ENCODE results near the gene LRG1. TPM values are rescaled to one million over a fixed set of nuclear protein-coding genes. Genes with fewer than 3 reads are reported as not detected.

Gene LRG1
- total and polyA plus RNA-seq, 2 of the 13 experiments (the other 11 are each of a cell fraction or from before 2014, with no cell fraction given), result 12.0 to 39.3 TPM

DNA sequence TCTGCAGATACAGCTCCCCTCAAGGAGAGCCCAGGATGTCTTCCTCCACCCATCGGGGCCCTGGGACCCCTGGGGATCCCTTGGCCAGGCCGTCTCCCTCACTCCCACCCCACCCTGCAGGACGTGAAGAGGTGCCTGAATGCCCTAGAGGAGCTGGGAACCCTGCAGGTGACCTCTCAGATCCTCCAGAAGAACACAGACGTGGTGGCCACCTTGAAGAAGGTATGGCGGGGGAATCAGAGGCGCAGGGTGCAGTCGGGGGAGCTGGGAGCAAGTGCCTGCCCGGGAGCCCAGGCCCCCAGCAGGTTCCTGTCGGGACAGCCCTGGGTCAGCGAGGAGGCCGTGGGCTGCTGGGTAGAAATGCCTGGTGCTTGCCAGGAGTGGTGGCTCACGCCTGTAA is 41.1 kb downstream of the LRG1 start:
- no peaks in the 10 kb centered on the region for H4K20me1 ChIP-seq (ENCODE audit: insufficient read depth, low read length)
- H2AFZ ChIP-seq (ENCODE audit: low read length), result no peak overlapping the region
- WGBS (ENCODE audit: low lambda C conversion rate), result 89% methylated on average over 12 of the region's 12 CpGs
- POLR2A ChIA-PET, result interaction anchor here (1.4 kb wide), 1 partner anchor 20 kb away, joined by 3 read pairs; the partner anchor contains the start of gene PLIN4
- no peaks in the 10 kb centered on the region for H3K4me1 ChIP-seq (ENCODE audit: insufficient read depth, low read length)
- no peak overlapping the region for H3K4me3 ChIP-seq (replicated peaks in 1 of 3; ENCODE audit: insufficient read depth in 1 of 3, low read depth in 2 of 3, low read length in 3 of 3)
- FAIRE-seq (no peak), ATAC-seq (no peak), DNase-seq (ENCODE audit: low spot score) (no peak)
- no peak overlapping the region for H3K4me2 ChIP-seq (ENCODE audit: low read depth, low read length)
- H3K27ac ChIP-seq (ENCODE audit: extremely low read length, insufficient read depth, low read length), result no peak overlapping the region
- CTCF ChIA-PET (ENCODE audit: low intra/inter-chr PET ratio, low total read pairs), result no interaction called here
- no peaks in the 10 kb centered on the region for H3K79me2 ChIP-seq (ENCODE audit: insufficient read depth, low read length)
- intact Hi-C loops (cut with micrococcal nuclease; ENCODE audit: unreplicated experiment) (no loop called here), in situ Hi-C loops (cut with HindIII; ENCODE audit: extremely low pct_ligation_motif_present, low pct_unique_long_range_greater_than_20kb) (no loop called here)
- peaks cover 17 to 51% of the 10 kb centered on the region in 2 experiments; a peak in 4 of 5 replicates for H3K36me3 ChIP-seq (replicated peaks in 1 of 2; ENCODE audit: control insufficient read depth in 1 of 2, insufficient read depth in 2 of 2, low read length in 2 of 2)
- no peaks in the 10 kb centered on the region for H3K27me3 ChIP-seq (ENCODE audit: control insufficient read depth in 1 of 2, insufficient read depth in 2 of 2, low read length in 2 of 2)
- H3K9me3 ChIP-seq (ENCODE audit: low read length), result no peaks in the 10 kb centered on the region
- no peak for TF ChIP-seq NFIB (CRISPR knock-in tag; IDR thresholded peaks at IDR 0.05; ENCODE audit: borderline replicate concordance)
- no peak for TF ChIP-seq MXD1 (CRISPR knock-in tag; IDR thresholded peaks at IDR 0.05)
- TF ChIP-seq ZNF383 (CRISPR knock-in tag; IDR thresholded peaks at IDR 0.05; ENCODE audit: borderline replicate concordance), result no peak
- no peak for TF ChIP-seq PCBP1 (IDR thresholded peaks at IDR 0.05; ENCODE audit: borderline replicate concordance, low read depth, low read length)
- TF ChIP-seq ZBTB3 (CRISPR knock-in tag; IDR thresholded peaks at IDR 0.05; ENCODE audit: borderline replicate concordance, low read depth), result no peak
- TF ChIP-seq ZNF10 (CRISPR knock-in tag; IDR thresholded peaks at IDR 0.05; ENCODE audit: borderline replicate concordance, low read depth), result no peak
- no peak for TF ChIP-seq FOXO1 (CRISPR knock-in tag; IDR thresholded peaks at IDR 0.05)
- no peak for TF ChIP-seq GLI4 (CRISPR knock-in tag; IDR thresholded peaks at IDR 0.05; ENCODE audit: borderline replicate concordance)
- TF ChIP-seq ZNF605 (CRISPR knock-in tag; IDR thresholded peaks at IDR 0.05), result no peak
- TF ChIP-seq, protein P1, sequence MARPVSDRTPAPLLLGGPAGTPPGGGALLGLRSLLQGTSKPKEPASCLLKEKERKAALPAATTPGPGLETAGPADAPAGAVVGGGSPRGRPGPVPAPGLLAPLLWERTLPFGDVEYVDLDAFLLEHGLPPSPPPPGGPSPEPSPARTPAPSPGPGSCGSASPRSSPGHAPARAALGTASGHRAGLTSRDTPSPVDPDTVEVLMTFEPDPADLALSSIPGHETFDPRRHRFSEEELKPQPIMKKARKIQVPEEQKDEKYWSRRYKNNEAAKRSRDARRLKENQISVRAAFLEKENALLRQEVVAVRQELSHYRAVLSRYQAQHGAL (CRISPR knock-in tag; IDR thresholded peaks at IDR 0.05; ENCODE audit: not compliant biosample characterization), result no peak
- BruUV-seq (replicated peaks), result no TSS peak
- H3K9ac ChIP-seq (ENCODE audit: insufficient read depth, low read depth, low read length), result no peak overlapping the region
